DMS53 treated with DMSO at 0.1 percent for 48 hours (cell line): ENCODE results near the gene FBXO31.

Experiments used
- DNase-seq: peaks from one replicate; lab custom pipeline; 2025; ENCODE audit not compliant: unreplicated experiment; lab: John Stamatoyannopoulos, UW

FBXO31 gene

GRCh38 chr16:87330646-87331045 is 52.9 kb downstream of the FBXO31 start:
- no peak for DNase-seq

- DNase-seq, result no peak
These were observed 53.3 kb downstream of the FBXO31 start for GRCh38 chr16:87330257-87330624.

GRCh38 chr16:87329436-87330256 is 53.9 kb downstream of the FBXO31 start:
- no peak for DNase-seq

GRCh38 chr16:87328846-87329245 is 54.7 kb downstream of the FBXO31 start:
- DNase-seq, result no peak

GRCh38 chr16:87327798-87328495 is 55.6 kb downstream of the FBXO31 start:
- DNase-seq, result no peak

- DNase-seq, result no peak
These were observed 57.4 kb downstream of the FBXO31 start for GRCh38 chr16:87326151-87326571.

- no peak for DNase-seq
These were observed 58.1 kb downstream of the FBXO31 start for GRCh38 chr16:87325423-87325858.

GRCh38 chr16:87324411-87325275 is 58.9 kb downstream of the FBXO31 start:
- DNase-seq, result no peak

- no peak for DNase-seq
These were observed 59.7 kb downstream of the FBXO31 start for GRCh38 chr16:87323727-87324410.

- no peak for DNase-seq
These were observed 60.5 kb downstream of the FBXO31 start for GRCh38 chr16:87322833-87323726.

GRCh38 chr16:87322360-87322759 is 61.2 kb downstream of the FBXO31 start:
- DNase-seq, result no peak

GRCh38 chr16:87321336-87322107 is 62.1 kb downstream of the FBXO31 start:
- no peak for DNase-seq

GRCh38 chr16:87320510-87321227 is 62.9 kb downstream of the FBXO31 start:
- no peak for DNase-seq

GRCh38 chr16:87319997-87320491 is 63.5 kb downstream of the FBXO31 start:
- no peak for DNase-seq

- DNase-seq, result no peak
These were observed 64.6 kb downstream of the FBXO31 start for GRCh38 chr16:87319011-87319410.

- DNase-seq, result no peak
These were observed 65.6 kb downstream of the FBXO31 start for GRCh38 chr16:87317750-87318644.
